Transverse colon (tissue), 4 donors: ENCODE measurements around the gene CARS2. TPM values are rescaled to one million over a fixed set of nuclear protein-coding genes. Genes with fewer than 3 reads are reported as not detected.

Source experiments
- DNase-seq: peaks from one replicate; pipeline ENCODE4 v3.0.0-alpha.2; 2019
- H3K27ac ChIP-seq, 4 donors: fragments of 200-600 bp; sonication (generic); 2 replicates each; pipeline ENCODE4 v1.5.1; 2016 to 2018; ENCODE audit warnings: inconsistent platforms in 4 of 4
- H3K27me3 ChIP-seq: fragments of 200-600 bp; sonication (generic); 2 replicates; pipeline ENCODE4 v1.5.1; 2017; ENCODE audit warnings: inconsistent platforms
- H3K36me3 ChIP-seq, 4 donors: fragments of 200-600 bp; sonication (generic); 2 replicates each; pipeline ENCODE4 v1.5.1; 2017 to 2019; ENCODE audit warnings: inconsistent platforms in 4 of 4
- H3K4me1 ChIP-seq, 4 donors: fragments of 200-600 bp; sonication (generic); 2 replicates each; pipeline ENCODE4 v1.5.1; 2017 to 2020; ENCODE audit warnings: inconsistent platforms in 4 of 4
- H3K4me3 ChIP-seq, 4 donors: fragments of 200-600 bp; sonication (generic); 1 replicate in 1 of 4; 2 replicates in 3 of 4; pipeline versions ENCODE4 v1.5.1 to v1.6.1; 2017 to 2019; ENCODE audit warnings: inconsistent platforms in 4 of 4
- H3K9me3 ChIP-seq, 2 donors: fragments of 200-600 bp; sonication (generic); 2 replicates each; pipeline ENCODE4 v1.5.1; 2017 to 2019; ENCODE audit warnings: inconsistent platforms in 2 of 2
- CTCF ChIP-seq, 5 experiments: fragments of 200-600 bp in 3 of 5; fragments of 450-650 bp in 2 of 5; sonication (generic) in 3 of 5; IDR thresholded peaks; 1 replicate in 2 of 5; 2 replicates in 3 of 5; pipeline ENCODE4 v1.5.1; 2016 to 2017; ENCODE audit warnings: antibody characterized with exemption in 5 of 5, inconsistent platforms in 3 of 5, mild to moderate bottlenecking in 2 of 5, moderate library complexity in 1 of 5
- EP300 ChIP-seq: sonication (generic); formaldehyde crosslinking; IDR thresholded peaks from one replicate; pipeline ENCODE4 v1.6.1; 2017; ENCODE audit warnings: antibody characterized with exemption, low read depth
- POLR2A ChIP-seq: fragments of 450-650 bp; IDR thresholded peaks from one replicate; pipeline ENCODE4 v1.6.1; 2016; ENCODE audit warnings: antibody characterized with exemption, mild to moderate bottlenecking, moderate library complexity
- POLR2AphosphoS5 ChIP-seq, 3 donors: sonication (generic); formaldehyde crosslinking; IDR thresholded peaks; one replicate each; pipeline ENCODE4 v1.6.1; 2016; ENCODE audit warnings: antibody characterized with exemption in 3 of 3
- WGBS, 2 donors: methylation state at CpG; one replicate each; pipeline ENCODE4 v1.1.5; 2018; ENCODE audit warnings: low coverage in 1 of 2; 5-methylcytosine and 5-hydroxymethylcytosine counted together
- in situ Hi-C, 4 donors: fragments of 200-750 bp; cut with MboI; loops; one replicate each; pipeline versions ENCODE4 v1.15.0 to v1.15.1; 2017; ENCODE audit warnings: low sequenced_read_pairs in 3 of 4, low pct_ligation_motif_present in 1 of 4, low pct_unique_long_range_greater_than_20kb in 1 of 4
- intact Hi-C: fragments of 100-400 bp; cut with DNase I; formaldehyde crosslinking; loops from one replicate; pipeline ENCODE4 v1.15.1; 2023; ENCODE audit warnings: low total_unique reads
- total RNA-seq, 4 donors: library from RNA; depleted of rRNA; stranded (reverse); fragments of >200 nt; gene quantifications; one replicate each; pipeline ENCODE4 v1.1.0, GENCODE V29; 2016

Gene CARS2
- total RNA-seq, 4 donors from 2014 or later, result 35.2 to 152 (median 56.2) TPM

GRCh38 chr13:110669036-110669435, 36.9 kb downstream of the CARS2 start:
- no peak for DNase-seq
- Histone ChIP-seq H3K27ac (no peak overlapping the region), H3K27me3 (no peaks in the 10 kb centered on the region), H3K4me1 (no peaks in the 10 kb centered on the region), H3K9me3 (no peaks in the 10 kb centered on the region), H3K36me3 (peaks cover 0 to 14% (median 4%) of the 10 kb centered on the region in 4 donors), H3K4me3 (no peak overlapping the region)
- intact Hi-C loops, result no loop called here
- TF ChIP-seq POLR2A, result no peak
- no peak for TF ChIP-seq CTCF (IDR thresholded peaks at IDR 0.05)
- no peak for TF ChIP-seq POLR2AphosphoS5 (IDR thresholded peaks at IDR 0.05)
- TF ChIP-seq EP300, result no peak
- in situ Hi-C loops, result no loop called here
- 90% methylated on average over 9 of the region's 9 CpGs; no CpG with 5 or more reads in 1 of the 2 donors for WGBS, 2 donors

- in situ Hi-C loops, result no loop called here
- Histone ChIP-seq H3K4me3 (no peak overlapping the region), H3K36me3 (peaks cover 0 to 23% (median 11%) of the 10 kb centered on the region in 4 donors), H3K27me3 (no peaks in the 10 kb centered on the region), H3K27ac (no peak overlapping the region), H3K9me3 (no peaks in the 10 kb centered on the region), H3K4me1 (no peaks in the 10 kb centered on the region)
- WGBS, 2 donors, result 89% methylated on average over 8 of the region's 8 CpGs; no CpG with 5 or more reads in 1 of the 2 donors
- TF ChIP-seq CTCF (IDR thresholded peaks at IDR 0.05) (no peak), POLR2A (no peak), POLR2AphosphoS5 (IDR thresholded peaks at IDR 0.05) (no peak), EP300 (no peak)
- DNase-seq, result no peak
- intact Hi-C loops, result no loop called here
Measured at GRCh38 chr13:110666255-110666533, 39.7 kb downstream of the CARS2 start.

- DNase-seq, result no peak
- Histone ChIP-seq H3K27ac (peak overlapping the region in 1 of 4 donors; percentile 7), H3K36me3 (peaks cover 0 to 23% (median 11%) of the 10 kb centered on the region in 4 donors), H3K4me3 (no peak overlapping the region), H3K4me1 (no peaks in the 10 kb centered on the region), H3K9me3 (no peaks in the 10 kb centered on the region), H3K27me3 (no peaks in the 10 kb centered on the region)
- in situ Hi-C loops (no loop called here), intact Hi-C loops (no loop called here)
- 71 to 86% methylated on average over 9 to 23 of the region's 23 CpGs for WGBS, 2 donors
- TF ChIP-seq EP300, result no peak
- no peak for TF ChIP-seq POLR2AphosphoS5 (IDR thresholded peaks at IDR 0.05)
- TF ChIP-seq POLR2A, result no peak
- no peak for TF ChIP-seq CTCF (IDR thresholded peaks at IDR 0.05)
Measured at GRCh38 chr13:110665491-110666254, 40.2 kb downstream of the CARS2 start.

- Histone ChIP-seq H3K27me3 (no peaks in the 10 kb centered on the region), H3K36me3 (peaks cover 0 to 16% (median 8%) of the 10 kb centered on the region in 4 donors), H3K9me3 (no peaks in the 10 kb centered on the region), H3K4me3 (no peak overlapping the region), H3K4me1 (no peaks in the 10 kb centered on the region), H3K27ac (no peak overlapping the region)
- intact Hi-C loops (no loop called here), in situ Hi-C loops (no loop called here)
- no peak for DNase-seq
- 84 to 95% methylated on average over 2 to 11 of the region's 11 CpGs for WGBS, 2 donors
- TF ChIP-seq POLR2A, result no peak
- TF ChIP-seq POLR2AphosphoS5 (IDR thresholded peaks at IDR 0.05), result no peak
- TF ChIP-seq CTCF (IDR thresholded peaks at IDR 0.05), result no peak
- TF ChIP-seq EP300, result no peak
Measured at GRCh38 chr13:110664673-110665072, 41.2 kb downstream of the CARS2 start.
